ENCODE measurements around the gene ODC1. TPM values are rescaled to one million over a fixed set of nuclear protein-coding genes. Genes with fewer than 3 reads are reported as not detected.

ODC1 gene
- polyA plus RNA-seq, 1 donor (not counting 4 experiments of a cell fraction or from before 2014, with no cell fraction given) = 637 TPM

GRCh38 chr2:10452312-10452711 lies 4.2 kb upstream of the ODC1 start:
- H4K20me1 ChIP-seq (ENCODE audit: control insufficient read depth, extremely low read depth, insufficient read depth, low read length) = no peaks in the 10 kb centered on the region
- H3K4me2 ChIP-seq (ENCODE audit: control insufficient read depth, extremely low read depth, insufficient read depth, low read depth, low read length) = peak overlapping the region; percentile 27
- H3K4me3 ChIP-seq (ENCODE audit: control insufficient read depth in 2 of 3, extremely low read depth in 1 of 3, insufficient read depth in 2 of 3, low read depth in 1 of 3, low read length in 3 of 3) = no peak overlapping the region
- H3K9me1 ChIP-seq (ENCODE audit: control insufficient read depth, extremely low read depth, insufficient read depth, low read length) = no peaks in the 10 kb centered on the region
- TF ChIP-seq CTCF (optimal IDR thresholded peaks at IDR 0.05 in 1 of 3, IDR thresholded peaks at IDR 0.05 in 1 of 3, conservative IDR thresholded peaks at IDR 0.05 in 1 of 3; ENCODE audit: extremely low read depth in 1 of 3, insufficient read depth in 2 of 3, low read length in 3 of 3) (no peak), EZH2 (IDR thresholded peaks at IDR 0.05; ENCODE audit: low read length) (no peak)
- H3K9ac ChIP-seq (ENCODE audit: control insufficient read depth, extremely low read depth, insufficient read depth, low read length) = peak overlapping the region; percentile 35
- no peak for DNase-seq (ENCODE audit: low read depth, low spot score)
- no peak overlapping the region for H2AFZ ChIP-seq (ENCODE audit: control insufficient read depth, low read length)
- H3K36me3 ChIP-seq (ENCODE audit: control insufficient read depth in 2 of 2, extremely low read depth in 1 of 2, insufficient read depth in 2 of 2, low read length in 2 of 2) = no peaks in the 10 kb centered on the region
- H3K4me1 ChIP-seq (ENCODE audit: control insufficient read depth, extremely low read depth, insufficient read depth, low read length) = peaks cover 40% of the 10 kb centered on the region
- FAIRE-seq = peak; percentile 83
- H3K9me3 ChIP-seq (ENCODE audit: control insufficient read depth, low read depth, low read length) = no peaks in the 10 kb centered on the region
- peaks cover 4% of the 10 kb centered on the region for H3K79me2 ChIP-seq (ENCODE audit: control insufficient read depth, insufficient read depth, low read length)
- H3K27me3 ChIP-seq (ENCODE audit: control insufficient read depth, extremely low read depth, insufficient read depth, low read length) = no peaks in the 10 kb centered on the region
- peak overlapping the region; percentile 84 for H3K27ac ChIP-seq (ENCODE audit: control insufficient read depth, insufficient read depth, low read length)
- dilution Hi-C loops (cut with MboI; ENCODE audit: extremely low pct_ligation_motif_present, low sequenced_read_pairs) = no loop called here

GRCh38 chr2:10451819-10452218 lies 3.7 kb upstream of the ODC1 start:
- H3K27ac ChIP-seq (ENCODE audit: control insufficient read depth, insufficient read depth, low read length) = peak overlapping the region; percentile 84

More at GRCh38 chr2:10451819-10452218, 3.7 kb upstream of the ODC1 start:
- no peaks in the 10 kb centered on the region for H3K36me3 ChIP-seq (ENCODE audit: control insufficient read depth in 2 of 2, extremely low read depth in 1 of 2, insufficient read depth in 2 of 2, low read length in 2 of 2)
- peak overlapping the region; percentile 35 for H3K9ac ChIP-seq (ENCODE audit: control insufficient read depth, extremely low read depth, insufficient read depth, low read length)
- no peaks in the 10 kb centered on the region for H3K9me1 ChIP-seq (ENCODE audit: control insufficient read depth, extremely low read depth, insufficient read depth, low read length)
- H2AFZ ChIP-seq (ENCODE audit: control insufficient read depth, low read length) = no peak overlapping the region
- FAIRE-seq (no peak), DNase-seq (ENCODE audit: low read depth, low spot score) (no peak)
- H3K79me2 ChIP-seq (ENCODE audit: control insufficient read depth, insufficient read depth, low read length) = peaks cover 9% of the 10 kb centered on the region
- H3K27me3 ChIP-seq (ENCODE audit: control insufficient read depth, extremely low read depth, insufficient read depth, low read length) = no peaks in the 10 kb centered on the region
- no peak overlapping the region for H3K4me3 ChIP-seq (ENCODE audit: control insufficient read depth in 2 of 3, extremely low read depth in 1 of 3, insufficient read depth in 2 of 3, low read depth in 1 of 3, low read length in 3 of 3)
- dilution Hi-C loops (cut with MboI; ENCODE audit: extremely low pct_ligation_motif_present, low sequenced_read_pairs) = no loop called here
- no peaks in the 10 kb centered on the region for H4K20me1 ChIP-seq (ENCODE audit: control insufficient read depth, extremely low read depth, insufficient read depth, low read length)
- TF ChIP-seq CTCF (optimal IDR thresholded peaks at IDR 0.05 in 1 of 3, IDR thresholded peaks at IDR 0.05 in 1 of 3, conservative IDR thresholded peaks at IDR 0.05 in 1 of 3; ENCODE audit: extremely low read depth in 1 of 3, insufficient read depth in 2 of 3, low read length in 3 of 3) (no peak), EZH2 (IDR thresholded peaks at IDR 0.05; ENCODE audit: low read length) (no peak)
- peak overlapping the region; percentile 27 for H3K4me2 ChIP-seq (ENCODE audit: control insufficient read depth, extremely low read depth, insufficient read depth, low read depth, low read length)
- H3K9me3 ChIP-seq (ENCODE audit: control insufficient read depth, low read depth, low read length) = no peaks in the 10 kb centered on the region
- peaks cover 36% of the 10 kb centered on the region for H3K4me1 ChIP-seq (ENCODE audit: control insufficient read depth, extremely low read depth, insufficient read depth, low read length)
